T-helper 9 cell (primary cell): ENCODE data around the gene GPD2.
A peak's percentile ranks its signal among the peaks of the same experiment; 100 is the strongest.

Experiments used
- DNase-seq: peaks from one replicate; pipeline ENCODE4 v3.0.0-alpha.2; 2020
- total RNA-seq, 2 donors: gene quantifications; one replicate each; lab custom pipeline; 2026; lab: John Stamatoyannopoulos, UW

Gene GPD2
- 16.4 to 26.2 reads per million in 2 donors for total RNA-seq

GRCh38 chr2:156435718-156436496, at the start of gene GPD2:
GPD2 (plus strand) TSS chr2:156436379; CDS start chr2:156476106, 39,727 bp downstream.
- DNase-seq: peak; percentile 54

- DNase-seq: no peak
These were observed 42.0 kb upstream of the GPD2 start for GRCh38 chr2:156394033-156394741.

GRCh38 chr2:156396126-156396525, 40.1 kb upstream of the GPD2 start:
- no peak for DNase-seq

GRCh38 chr2:156397229-156397628, 39.0 kb upstream of the GPD2 start:
- DNase-seq: no peak

GRCh38 chr2:156398176-156398575, 38.0 kb upstream of the GPD2 start:
- no peak for DNase-seq

- DNase-seq: no peak
These were observed 36.8 kb upstream of the GPD2 start for GRCh38 chr2:156399224-156399949.

GRCh38 chr2:156399950-156400705, 36.1 kb upstream of the GPD2 start:
- DNase-seq: no peak

- DNase-seq: peak; percentile 70
These were observed 35.2 kb upstream of the GPD2 start for GRCh38 chr2:156400706-156401678.

GRCh38 chr2:156401861-156402260, 34.3 kb upstream of the GPD2 start:
- DNase-seq: no peak

GRCh38 chr2:156405586-156405985, 30.6 kb upstream of the GPD2 start:
- no peak for DNase-seq

- DNase-seq: no peak
These were observed 24.3 kb upstream of the GPD2 start for GRCh38 chr2:156411835-156412234.

- no peak for DNase-seq
These were observed 14.3 kb upstream of the GPD2 start for GRCh38 chr2:156421851-156422250.

GRCh38 chr2:156423674-156424282, 12.4 kb upstream of the GPD2 start:
- DNase-seq: no peak

GRCh38 chr2:156427074-156427473, 9.1 kb upstream of the GPD2 start:
- DNase-seq: no peak

- DNase-seq: no peak
These were observed 7.0 kb upstream of the GPD2 start for GRCh38 chr2:156429211-156429610.

GRCh38 chr2:156430236-156430979, 5.8 kb upstream of the GPD2 start:
- DNase-seq: no peak

- no peak for DNase-seq
These were observed 5.2 kb upstream of the GPD2 start for GRCh38 chr2:156430980-156431358.

- DNase-seq: no peak
These were observed 1.5 kb upstream of the GPD2 start for GRCh38 chr2:156434461-156435291.

- no peak for DNase-seq
These were observed 822 bp upstream of the GPD2 start for GRCh38 chr2:156435396-156435717.
